Peyer's patch (tissue), 4 donors: ENCODE results near the gene PDIA5. TPM values are rescaled to one million over a fixed set of nuclear protein-coding genes. Genes with fewer than 3 reads are reported as not detected.

Experiments
- DNase-seq, 3 donors: peaks; one replicate each; pipeline ENCODE4 v3.0.0-alpha.2; 2017 to 2019
- H3K27ac ChIP-seq, 4 donors: fragments of 200-600 bp; sonication (generic); one replicate each; pipeline ENCODE4 v1.5.1; 2016 to 2019
- H3K27me3 ChIP-seq, 2 donors: fragments of 200-600 bp; sonication (generic); one replicate each; pipeline ENCODE4 v1.5.1; 2019
- H3K36me3 ChIP-seq, 3 donors: fragments of 200-600 bp; sonication (generic); one replicate each; pipeline ENCODE4 v1.5.1; 2016 to 2019
- H3K4me1 ChIP-seq, 4 donors: fragments of 200-600 bp; sonication (generic); one replicate each; pipeline ENCODE4 v1.5.1; 2016 to 2019
- H3K4me3 ChIP-seq, 4 donors: fragments of 200-600 bp; sonication (generic); 1 replicate in 3 of 4; 2 replicates in 1 of 4; pipeline ENCODE4 v1.5.1; 2016 to 2019; ENCODE audit warnings: mild to moderate bottlenecking in 1 of 4
- H3K9me3 ChIP-seq, 4 donors: fragments of 200-600 bp; sonication (generic); one replicate each; pipeline ENCODE4 v1.5.1; 2016 to 2019; ENCODE audit warnings: mild to moderate bottlenecking in 1 of 4
- CTCF ChIP-seq, 6 experiments: fragments of 450-650 bp in 4 of 6; fragments of 200-600 bp in 2 of 6; sonication (generic) in 1 of 6; IDR thresholded peaks; one replicate each; pipeline ENCODE4 v1.5.1; 2017 to 2019; ENCODE audit warnings: antibody characterized with exemption in 6 of 6, mild to moderate bottlenecking in 3 of 6, moderate library complexity in 1 of 6
- POLR2A ChIP-seq, 2 donors: fragments of 450-650 bp; IDR thresholded peaks; one replicate each; pipeline ENCODE4 v1.5.1; 2017; ENCODE audit warnings: antibody characterized with exemption in 2 of 2, mild to moderate bottlenecking in 2 of 2, moderate library complexity in 2 of 2
- total RNA-seq, 4 donors: library from RNA; depleted of rRNA; stranded (reverse); fragments of >200 nt; gene quantifications; one replicate each; pipeline ENCODE4 v1.1.0, GENCODE V29; 2016

Gene PDIA5
- total RNA-seq, 4 donors from 2014 or later, result 13.7 to 63.5 (median 19.4) TPM

DNA sequence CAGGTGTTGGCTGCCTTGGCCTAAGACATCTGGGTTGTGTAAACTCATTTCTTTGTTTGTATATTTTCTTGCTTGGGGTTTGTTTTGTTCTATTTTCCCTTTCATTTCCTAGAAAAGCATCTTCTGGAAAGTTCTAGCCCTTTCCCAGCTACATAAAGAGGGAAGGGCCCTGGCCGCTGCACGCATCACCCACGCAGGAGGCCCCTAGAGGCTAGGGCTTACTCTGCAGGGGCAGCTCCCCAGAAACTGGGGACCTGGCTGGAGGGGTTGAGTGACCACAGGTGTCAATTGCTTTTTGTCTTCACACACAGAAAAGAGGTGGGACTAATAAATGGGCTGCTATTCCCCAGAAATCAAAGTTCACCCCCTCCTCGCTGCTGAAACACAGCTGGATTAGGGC lies 52.6 kb downstream of the PDIA5 start:
- Histone ChIP-seq H3K27ac (peak overlapping the region in 1 of 4 donors; percentile 22), H3K36me3 (peaks cover 0 to 35% (median 0%) of the 10 kb centered on the region in 3 donors)

GRCh38 chr3:123119802-123120201 lies 53.0 kb downstream of the PDIA5 start:
- Histone ChIP-seq H3K9me3 (no peaks in the 10 kb centered on the region), H3K4me1 (no peaks in the 10 kb centered on the region), H3K27me3 (no peaks in the 10 kb centered on the region), H3K36me3 (peaks cover 0 to 37% (median 0%) of the 10 kb centered on the region in 3 donors), H3K4me3 (no peak overlapping the region), H3K27ac (peak overlapping the region in 1 of 4 donors; percentile 22)
- peak in 1 of 3 donors; percentile 20 for DNase-seq
- TF ChIP-seq POLR2A (IDR thresholded peaks at IDR 0.05) (no peak), CTCF (IDR thresholded peaks at IDR 0.05) (no peak)

More for the DNA sequence above, 52.6 kb downstream of the PDIA5 start:
- peak in 1 of 3 donors; percentile 22 for DNase-seq
- Histone ChIP-seq H3K4me1 (no peaks in the 10 kb centered on the region), H3K4me3 (no peak overlapping the region), H3K27me3 (no peaks in the 10 kb centered on the region), H3K9me3 (no peaks in the 10 kb centered on the region)
- no peak for TF ChIP-seq CTCF (IDR thresholded peaks at IDR 0.05)
- no peak for TF ChIP-seq POLR2A (IDR thresholded peaks at IDR 0.05)

GRCh38 chr3:123120573-123120972 lies 53.7 kb downstream of the PDIA5 start:
- TF ChIP-seq POLR2A (IDR thresholded peaks at IDR 0.05), result no peak
- TF ChIP-seq CTCF (IDR thresholded peaks at IDR 0.05), result no peak
- peak in 1 of 3 donors; percentile 11 for DNase-seq
- H3K9me3 ChIP-seq, result no peaks in the 10 kb centered on the region
- H3K4me3 ChIP-seq, result no peak overlapping the region
- H3K4me1 ChIP-seq, result no peaks in the 10 kb centered on the region
- H3K27ac ChIP-seq, result no peak overlapping the region
- no peaks in the 10 kb centered on the region for H3K27me3 ChIP-seq
- H3K36me3 ChIP-seq, result peaks cover 0 to 42% (median 0%) of the 10 kb centered on the region in 3 donors

- no peak for TF ChIP-seq POLR2A (IDR thresholded peaks at IDR 0.05)
- no peak for TF ChIP-seq CTCF (IDR thresholded peaks at IDR 0.05)
- Histone ChIP-seq H3K4me1 (no peaks in the 10 kb centered on the region), H3K27ac (no peak overlapping the region), H3K4me3 (no peak overlapping the region), H3K27me3 (no peaks in the 10 kb centered on the region), H3K9me3 (no peaks in the 10 kb centered on the region), H3K36me3 (peaks cover 0 to 33% (median 0%) of the 10 kb centered on the region in 3 donors)
- DNase-seq, result no peak
Observed at GRCh38 chr3:123122057-123122456, 55.2 kb downstream of the PDIA5 start.

GRCh38 chr3:123122525-123123315 lies 55.9 kb downstream of the PDIA5 start:
- H3K9me3 ChIP-seq, result no peaks in the 10 kb centered on the region
- H3K4me1 ChIP-seq, result no peaks in the 10 kb centered on the region
- no peaks in the 10 kb centered on the region for H3K27me3 ChIP-seq
- H3K4me3 ChIP-seq, result no peak overlapping the region
- H3K36me3 ChIP-seq, result peaks cover 0 to 33% (median 0%) of the 10 kb centered on the region in 3 donors
- no peak overlapping the region for H3K27ac ChIP-seq
- DNase-seq, result no peak
- TF ChIP-seq POLR2A (IDR thresholded peaks at IDR 0.05) (no peak), CTCF (IDR thresholded peaks at IDR 0.05) (no peak)
